ENCODE data around the gene TMEM158. TPM values are rescaled to one million over a fixed set of nuclear protein-coding genes. Genes with fewer than 3 reads are reported as not detected.

TMEM158 gene
- total RNA-seq, 2 experiments from 2014 or later = 0.09 TPM; not detected in 1

- Mint-ChIP-seq H3K27me3 (no peaks in the 10 kb centered on the region), H3K27ac (no peak overlapping the region), H3K36me3 (ENCODE audit: low read depth) (no peaks in the 10 kb centered on the region), H3K9me3 (ENCODE audit: low read depth) (no peaks in the 10 kb centered on the region), H3K4me1 (no peaks in the 10 kb centered on the region), H3K4me3 (no peak overlapping the region)
- no peak for ATAC-seq
- no peak for DNase-seq
- ChIA-PET POLR2A (no interaction called here), CTCF (interaction anchor here (1.2 to 1.5 kb wide), 2 partner anchors 25 to 143 kb away, joined by 3 read pairs; no protein-coding TSS in a partner anchor)
- intact Hi-C loops (cut with DNase I, micrococcal nuclease) = no loop called here
Observed at GRCh38 chr3:45253316-45253715, 27.2 kb upstream of the TMEM158 start.

- CTCF ChIA-PET = interaction anchor here (1.4 to 1.5 kb wide), 2 partner anchors 15 to 25 kb away, joined by 3 read pairs; no protein-coding TSS in a partner anchor
- H3K4me1 Mint-ChIP-seq = no peaks in the 10 kb centered on the region
- no peak overlapping the region for H3K27ac Mint-ChIP-seq
- no peaks in the 10 kb centered on the region for H3K9me3 Mint-ChIP-seq (ENCODE audit: low read depth)
- no peaks in the 10 kb centered on the region for H3K36me3 Mint-ChIP-seq (ENCODE audit: low read depth)
- no peak overlapping the region for H3K4me3 Mint-ChIP-seq
- intact Hi-C loops (cut with DNase I, micrococcal nuclease) = no loop called here
- POLR2A ChIA-PET = no interaction called here
- ATAC-seq (no peak), DNase-seq (no peak)
- no peaks in the 10 kb centered on the region for H3K27me3 Mint-ChIP-seq
Observed at GRCh38 chr3:45252826-45253225, 26.7 kb upstream of the TMEM158 start.

- POLR2A ChIA-PET = no interaction called here
- H3K36me3 Mint-ChIP-seq (ENCODE audit: low read depth) = no peaks in the 10 kb centered on the region
- no peak for DNase-seq
- no peak overlapping the region for H3K27ac Mint-ChIP-seq
- ATAC-seq = no peak
- H3K9me3 Mint-ChIP-seq (ENCODE audit: low read depth) = no peaks in the 10 kb centered on the region
- H3K27me3 Mint-ChIP-seq = no peaks in the 10 kb centered on the region
- CTCF ChIA-PET = no interaction called here
- intact Hi-C loops (cut with DNase I, micrococcal nuclease) = no loop called here
- no peaks in the 10 kb centered on the region for H3K4me1 Mint-ChIP-seq
- no peak overlapping the region for H3K4me3 Mint-ChIP-seq
Observed at GRCh38 chr3:45249391-45249790, 23.3 kb upstream of the TMEM158 start.

- POLR2A ChIA-PET = no interaction called here
- ATAC-seq = no peak
- no peak for DNase-seq
Observed at GRCh38 chr3:45246241-45246640, 20.2 kb upstream of the TMEM158 start.

GRCh38 chr3:45244356-45244755 lies 18.3 kb upstream of the TMEM158 start:
- H3K4me3 Mint-ChIP-seq = no peak overlapping the region
- DNase-seq (no peak), ATAC-seq (no peak)
- no peaks in the 10 kb centered on the region for H3K9me3 Mint-ChIP-seq (ENCODE audit: low read depth)
- no peak overlapping the region for H3K27ac Mint-ChIP-seq
- ChIA-PET CTCF (no interaction called here), POLR2A (no interaction called here)
- intact Hi-C loops (cut with DNase I, micrococcal nuclease) = no loop called here
- no peaks in the 10 kb centered on the region for H3K4me1 Mint-ChIP-seq
- H3K36me3 Mint-ChIP-seq (ENCODE audit: low read depth) = no peaks in the 10 kb centered on the region
- H3K27me3 Mint-ChIP-seq = peaks cover 2% of the 10 kb centered on the region

More at GRCh38 chr3:45246241-45246640, 20.2 kb upstream of the TMEM158 start:
- no peaks in the 10 kb centered on the region for H3K36me3 Mint-ChIP-seq (ENCODE audit: low read depth)
- H3K27ac Mint-ChIP-seq = no peak overlapping the region
- H3K27me3 Mint-ChIP-seq = no peaks in the 10 kb centered on the region
- intact Hi-C loops (cut with DNase I, micrococcal nuclease) = no loop called here
- H3K4me3 Mint-ChIP-seq = no peak overlapping the region
- CTCF ChIA-PET = interaction anchor here (0.6 kb wide), 1 partner anchor 267 kb away, joined by 3 read pairs; no protein-coding TSS in a partner anchor
- no peaks in the 10 kb centered on the region for H3K4me1 Mint-ChIP-seq
- H3K9me3 Mint-ChIP-seq (ENCODE audit: low read depth) = no peaks in the 10 kb centered on the region

GRCh38 chr3:45241206-45241605 lies 15.1 kb upstream of the TMEM158 start:
- H3K27ac Mint-ChIP-seq = no peak overlapping the region
- no peaks in the 10 kb centered on the region for H3K9me3 Mint-ChIP-seq (ENCODE audit: low read depth)
- peaks cover 3% of the 10 kb centered on the region for H3K27me3 Mint-ChIP-seq
- DNase-seq (no peak), ATAC-seq (no peak)
- no peaks in the 10 kb centered on the region for H3K36me3 Mint-ChIP-seq (ENCODE audit: low read depth)
- ChIA-PET CTCF (no interaction called here), POLR2A (no interaction called here)
- intact Hi-C loops (cut with DNase I, micrococcal nuclease) = no loop called here
- H3K4me3 Mint-ChIP-seq = no peak overlapping the region
- H3K4me1 Mint-ChIP-seq = no peaks in the 10 kb centered on the region

GRCh38 chr3:45240292-45240691 lies 14.2 kb upstream of the TMEM158 start:
- Mint-ChIP-seq H3K4me3 (no peak overlapping the region), H3K27ac (no peak overlapping the region), H3K27me3 (peaks cover 3% of the 10 kb centered on the region), H3K9me3 (ENCODE audit: low read depth) (peaks cover 2% of the 10 kb centered on the region), H3K4me1 (no peaks in the 10 kb centered on the region), H3K36me3 (ENCODE audit: low read depth) (no peaks in the 10 kb centered on the region)
- no peak for DNase-seq
- CTCF ChIA-PET = no interaction called here
- no peak for ATAC-seq
- intact Hi-C loops (cut with DNase I, micrococcal nuclease) = no loop called here
- POLR2A ChIA-PET = no interaction called here

GRCh38 chr3:45239254-45239653 lies 13.2 kb upstream of the TMEM158 start:
- H3K4me1 Mint-ChIP-seq = no peaks in the 10 kb centered on the region
- H3K4me3 Mint-ChIP-seq = no peak overlapping the region
- ChIA-PET CTCF (no interaction called here), POLR2A (no interaction called here)
- intact Hi-C loops (cut with DNase I, micrococcal nuclease) = no loop called here
- DNase-seq = no peak
- H3K36me3 Mint-ChIP-seq (ENCODE audit: low read depth) = no peaks in the 10 kb centered on the region
- H3K27ac Mint-ChIP-seq = no peak overlapping the region
- H3K9me3 Mint-ChIP-seq (ENCODE audit: low read depth) = peaks cover 2% of the 10 kb centered on the region
- H3K27me3 Mint-ChIP-seq = peaks cover 3% of the 10 kb centered on the region
- no peak for ATAC-seq

GRCh38 chr3:45236964-45237363 lies 10.9 kb upstream of the TMEM158 start:
- ChIA-PET CTCF (no interaction called here), POLR2A (no interaction called here)
- intact Hi-C loops (cut with DNase I, micrococcal nuclease) = no loop called here
- no peaks in the 10 kb centered on the region for H3K36me3 Mint-ChIP-seq (ENCODE audit: low read depth)
- no peak for DNase-seq
- H3K27ac Mint-ChIP-seq = no peak overlapping the region
- no peak overlapping the region for H3K4me3 Mint-ChIP-seq
- no peaks in the 10 kb centered on the region for H3K4me1 Mint-ChIP-seq
- peaks cover 4% of the 10 kb centered on the region for H3K27me3 Mint-ChIP-seq
- peaks cover 2% of the 10 kb centered on the region for H3K9me3 Mint-ChIP-seq (ENCODE audit: low read depth)
- ATAC-seq = peak; percentile 30

- Mint-ChIP-seq H3K27ac (no peak overlapping the region), H3K27me3 (peaks cover 11% of the 10 kb centered on the region), H3K4me1 (no peaks in the 10 kb centered on the region), H3K9me3 (ENCODE audit: low read depth) (peaks cover 2% of the 10 kb centered on the region), H3K4me3 (no peak overlapping the region), H3K36me3 (ENCODE audit: low read depth) (no peaks in the 10 kb centered on the region)
- no peak for ATAC-seq
- intact Hi-C loops (cut with DNase I, micrococcal nuclease) = no loop called here
- ChIA-PET CTCF (no interaction called here), POLR2A (no interaction called here)
- no peak for DNase-seq
Observed at GRCh38 chr3:45235409-45235808, 9.3 kb upstream of the TMEM158 start.

GRCh38 chr3:45234250-45234649 lies 8.2 kb upstream of the TMEM158 start:
- H3K4me3 Mint-ChIP-seq = no peak overlapping the region
- H3K36me3 Mint-ChIP-seq (ENCODE audit: low read depth) = no peaks in the 10 kb centered on the region
- H3K27me3 Mint-ChIP-seq = peaks cover 16% of the 10 kb centered on the region
- intact Hi-C loops (cut with DNase I, micrococcal nuclease) = no loop called here
- DNase-seq (no peak), ATAC-seq (no peak)
- ChIA-PET POLR2A (no interaction called here), CTCF (interaction anchor here (0.7 kb wide), 1 partner anchor 189 kb away, joined by 4 read pairs; no protein-coding TSS in a partner anchor)
- peaks cover 2% of the 10 kb centered on the region for H3K9me3 Mint-ChIP-seq (ENCODE audit: low read depth)
- H3K27ac Mint-ChIP-seq = no peak overlapping the region
- H3K4me1 Mint-ChIP-seq = no peaks in the 10 kb centered on the region

GRCh38 chr3:45232521-45232920 lies 6.4 kb upstream of the TMEM158 start:
- no peak overlapping the region for H3K27ac Mint-ChIP-seq
- intact Hi-C loops (cut with DNase I, micrococcal nuclease) = no loop called here
- POLR2A ChIA-PET = no interaction called here
- H3K4me1 Mint-ChIP-seq = no peaks in the 10 kb centered on the region
- DNase-seq = no peak
- peaks cover 28% of the 10 kb centered on the region for H3K27me3 Mint-ChIP-seq
- no peak overlapping the region for H3K4me3 Mint-ChIP-seq
- CTCF ChIA-PET = no interaction called here
- peaks cover 2% of the 10 kb centered on the region for H3K9me3 Mint-ChIP-seq (ENCODE audit: low read depth)
- ATAC-seq = no peak
- H3K36me3 Mint-ChIP-seq (ENCODE audit: low read depth) = no peaks in the 10 kb centered on the region

- ATAC-seq (no peak), DNase-seq (no peak)
- POLR2A ChIA-PET = no interaction called here
- Mint-ChIP-seq H3K4me1 (peaks cover 13% of the 10 kb centered on the region), H3K4me3 (no peak overlapping the region), H3K36me3 (ENCODE audit: low read depth) (no peaks in the 10 kb centered on the region), H3K27me3 (peaks cover 54% of the 10 kb centered on the region), H3K27ac (no peak overlapping the region), H3K9me3 (ENCODE audit: low read depth) (no peaks in the 10 kb centered on the region)
- intact Hi-C loops (cut with DNase I, micrococcal nuclease) = loop anchor here in 1 of 2 experiments (5.0 kb wide), 2 partner anchors 279 to 429 kb away; no protein-coding TSS in a partner anchor
- CTCF ChIA-PET = interaction anchor here (1.0 to 1.2 kb wide), 3 partner anchors 18 to 187 kb away, joined by 3 to 5 read pairs (median 3); no protein-coding TSS in a partner anchor
Observed at GRCh38 chr3:45227946-45228345, 1.9 kb upstream of the TMEM158 start.

Data from activated CD4-positive, alpha-beta T cell treated with anti-CD3 and anti-CD28 coated beads for 36 hours (primary cell).